Measurements from ENCODE around the gene SMARCD1. TPM values are rescaled to one million over a fixed set of nuclear protein-coding genes. Genes with fewer than 3 reads are reported as not detected.

Gene SMARCD1
- total RNA-seq = 15.7 and 16.8 TPM in 2 replicates

GRCh38 chr12:50084775-50085614 lies at the start of gene SMARCD1:
TSS of gene SMARCD1 (plus strand) at chr12:50085342. CDS start at chr12:50085370, 28 bp downstream.

GRCh38 chr12:50057000-50057841 lies 27.9 kb upstream of the SMARCD1 start, which contains the start of gene ASIC1:
TSS of gene ASIC1 (plus strand) at chr12:50057596. CDS start at chr12:50058767, 1,171 bp downstream.

GRCh38 chr12:50103767-50104321 lies 18.7 kb downstream of the SMARCD1 start, which contains the start of gene GPD1:
TSS of gene GPD1 (plus strand) at chr12:50104008. CDS start at chr12:50104051, 43 bp downstream.

GRCh38 chr12:50111693-50112455 lies 26.7 kb downstream of the SMARCD1 start, which contains the start of gene COX14:
TSS of gene COX14 (plus strand) at chr12:50112236. CDS start at chr12:50120044, 7,808 bp downstream.

Other genes with a start within 250 kb of the SMARCD1 start
- 3.8 and 3.9 TPM in 2 replicates for gene BCDIN3D, start 242.2 kb upstream of the SMARCD1 start, total RNA-seq
- gene FAIM2, start 181.4 kb upstream of the SMARCD1 start, total RNA-seq = 5.4 and 5.5 TPM in 2 replicates
- not detected in 2 replicates for gene AQP2, start 134.6 kb upstream of the SMARCD1 start, total RNA-seq
- gene AQP5, start 123.5 kb upstream of the SMARCD1 start, total RNA-seq = 0.09 TPM in 1 of 2 replicates, not detected in the other
- under 0.01 TPM in 1 of 2 replicates, not detected in the other for gene AQP6, start 112.4 kb upstream of the SMARCD1 start, total RNA-seq
- 15.2 and 17.2 TPM in 2 replicates for gene RACGAP1, start 59.8 kb upstream of the SMARCD1 start, total RNA-seq
- gene ASIC1, start 27.7 kb upstream of the SMARCD1 start, total RNA-seq = 2.1 and 4.6 TPM in 2 replicates
- gene GPD1, start 18.7 kb downstream of the SMARCD1 start, total RNA-seq = not detected in 2 replicates
- 43.2 and 62.7 TPM in 2 replicates for gene COX14, start 26.9 kb downstream of the SMARCD1 start, total RNA-seq
- 30.6 and 40.0 TPM in 2 replicates for gene CERS5, start 82.0 kb downstream of the SMARCD1 start, total RNA-seq
- gene LIMA1, start 198.2 kb downstream of the SMARCD1 start, total RNA-seq = 100 and 107 TPM in 2 replicates